IPS-18c (cell line): ENCODE measurements around the gene CNNM2.

Experiments used
- H3K4me3 ChIP-seq: 2 replicates; pipeline ENCODE4 v1.7.0; 2013; ENCODE audit warnings: low read depth, mild to moderate bottlenecking, low read length, moderate library complexity; ENCODE audit not compliant: insufficient read depth
- H3K9me3 ChIP-seq: one replicate; pipeline ENCODE4 v1.6.1; 2013; ENCODE audit warnings: mild to moderate bottlenecking, low read length, moderate library complexity; ENCODE audit not compliant: control insufficient read depth, insufficient read depth

CNNM2 gene

GRCh38 chr10:103072276-103072675 is 154.2 kb downstream of the CNNM2 start:
- Histone ChIP-seq H3K4me3 (no peak overlapping the region), H3K9me3 (peaks cover 3% of the 10 kb centered on the region)

- Histone ChIP-seq H3K9me3 (peaks cover 3% of the 10 kb centered on the region), H3K4me3 (no peak overlapping the region)
Measured at GRCh38 chr10:103072891-103073290, 154.8 kb downstream of the CNNM2 start.

- Histone ChIP-seq H3K4me3 (no peak overlapping the region), H3K9me3 (peaks cover 3% of the 10 kb centered on the region)
Measured at GRCh38 chr10:103077020-103077419, 158.9 kb downstream of the CNNM2 start.

GRCh38 chr10:103077491-103078308 is 159.6 kb downstream of the CNNM2 start:
- Histone ChIP-seq H3K4me3 (no peak overlapping the region), H3K9me3 (peaks cover 3% of the 10 kb centered on the region)

- Histone ChIP-seq H3K4me3 (no peak overlapping the region), H3K9me3 (peaks cover 3% of the 10 kb centered on the region)
Measured at GRCh38 chr10:103078309-103078615, 160.2 kb downstream of the CNNM2 start.

GRCh38 chr10:103078676-103079075 is 160.6 kb downstream of the CNNM2 start:
- H3K9me3 ChIP-seq: peaks cover 3% of the 10 kb centered on the region
- no peak overlapping the region for H3K4me3 ChIP-seq

GRCh38 chr10:103079100-103079499 is 161.0 kb downstream of the CNNM2 start:
- Histone ChIP-seq H3K9me3 (peaks cover 3% of the 10 kb centered on the region), H3K4me3 (no peak overlapping the region)

- Histone ChIP-seq H3K4me3 (no peak overlapping the region), H3K9me3 (peaks cover 3% of the 10 kb centered on the region)
Measured at GRCh38 chr10:103079946-103080345, 161.9 kb downstream of the CNNM2 start.

- Histone ChIP-seq H3K9me3 (peaks cover 3% of the 10 kb centered on the region), H3K4me3 (no peak overlapping the region)
Measured at GRCh38 chr10:103080891-103081581, 162.9 kb downstream of the CNNM2 start.

- Histone ChIP-seq H3K9me3 (no peaks in the 10 kb centered on the region), H3K4me3 (no peak overlapping the region)
Measured at GRCh38 chr10:103082683-103083082, 164.6 kb downstream of the CNNM2 start.

GRCh38 chr10:103083266-103083976 is 165.3 kb downstream of the CNNM2 start:
- H3K9me3 ChIP-seq: no peaks in the 10 kb centered on the region
- no peak overlapping the region for H3K4me3 ChIP-seq

GRCh38 chr10:103083977-103084320 is 165.9 kb downstream of the CNNM2 start:
- H3K4me3 ChIP-seq: no peak overlapping the region
- no peaks in the 10 kb centered on the region for H3K9me3 ChIP-seq

GRCh38 chr10:103086261-103086660 is 168.2 kb downstream of the CNNM2 start:
- no peak overlapping the region for H3K4me3 ChIP-seq
- no peaks in the 10 kb centered on the region for H3K9me3 ChIP-seq

- Histone ChIP-seq H3K9me3 (no peaks in the 10 kb centered on the region), H3K4me3 (no peak overlapping the region)
Measured at GRCh38 chr10:103086799-103087198, 168.7 kb downstream of the CNNM2 start.

- no peak overlapping the region for H3K4me3 ChIP-seq
- no peaks in the 10 kb centered on the region for H3K9me3 ChIP-seq
Measured at GRCh38 chr10:103089493-103089892, 171.4 kb downstream of the CNNM2 start.

- no peak overlapping the region for H3K4me3 ChIP-seq
- no peaks in the 10 kb centered on the region for H3K9me3 ChIP-seq
Measured at GRCh38 chr10:103090911-103091310, 172.8 kb downstream of the CNNM2 start.

- Histone ChIP-seq H3K9me3 (no peaks in the 10 kb centered on the region), H3K4me3 (no peak overlapping the region)
Measured at GRCh38 chr10:103095005-103095404, 176.9 kb downstream of the CNNM2 start.

GRCh38 chr10:103096130-103096529 is 178.0 kb downstream of the CNNM2 start:
- H3K9me3 ChIP-seq: no peaks in the 10 kb centered on the region

More at GRCh38 chr10:103096130-103096529, 178.0 kb downstream of the CNNM2 start:
- no peak overlapping the region for H3K4me3 ChIP-seq
